Ascending aorta (tissue), 2 donors: Measurements from ENCODE around the gene OPALIN. TPM values are rescaled to one million over a fixed set of nuclear protein-coding genes. Genes with fewer than 3 reads are reported as not detected.

Experiments
- DNase-seq, 2 donors: peaks; one replicate each; pipeline ENCODE4 v3.0.0-alpha.2; 2019; ENCODE audit warnings: low spot score in 2 of 2
- H3K27ac ChIP-seq, 2 donors: fragments of 200-600 bp; sonication (generic); one replicate each; pipeline ENCODE4 v1.5.1; 2016 to 2017; ENCODE audit warnings: mild to moderate bottlenecking in 1 of 2
- H3K27me3 ChIP-seq: fragments of 200-600 bp; sonication (generic); one replicate; pipeline ENCODE4 v1.5.1; 2017
- H3K36me3 ChIP-seq, 2 donors: fragments of 200-600 bp; sonication (generic); one replicate each; pipeline ENCODE4 v1.5.1; 2016
- H3K4me1 ChIP-seq, 2 donors: fragments of 200-600 bp; sonication (generic); one replicate each; pipeline ENCODE4 v1.5.1; 2016 to 2017; ENCODE audit warnings: mild to moderate bottlenecking in 1 of 2
- H3K4me3 ChIP-seq, 2 donors: fragments of 200-600 bp; sonication (generic); one replicate each; pipeline ENCODE4 v1.5.1; 2016 to 2017; ENCODE audit warnings: mild to moderate bottlenecking in 1 of 2
- H3K9me3 ChIP-seq, 2 donors: fragments of 200-600 bp; sonication (generic); one replicate each; pipeline ENCODE4 v1.5.1; 2016
- intact Hi-C: fragments of 100-400 bp; cut with DNase I; formaldehyde crosslinking; loops from one replicate; pipeline ENCODE4 v1.15.1; 2023
- total RNA-seq: library from RNA; depleted of rRNA; stranded (reverse); fragments of >200 nt; gene quantifications from one replicate; pipeline ENCODE4 v1.1.0, GENCODE V29; 2016
- TF ChIP-seq, protein P1 (sequence below), 3 experiments: fragments of 200-600 bp in 2 of 3; fragments of 450-650 bp in 1 of 3; sonication (generic) in 2 of 3; IDR thresholded peaks; one replicate each; pipeline ENCODE4 v1.5.1; 2016 to 2019; ENCODE audit warnings: antibody characterized with exemption in 3 of 3, mild to moderate bottlenecking in 1 of 3, moderate library complexity in 1 of 3

OPALIN gene
- total RNA-seq, 1 donor from 2014 or later, result not detected

GRCh38 chr10:96357038-96357620 is 1.7 kb downstream of the OPALIN start:
- Histone ChIP-seq H3K27me3 (no peaks in the 10 kb centered on the region), H3K9me3 (no peaks in the 10 kb centered on the region), H3K36me3 (no peaks in the 10 kb centered on the region), H3K27ac (no peak overlapping the region), H3K4me3 (no peak overlapping the region), H3K4me1 (no peaks in the 10 kb centered on the region)
- DNase-seq, result no peak
- intact Hi-C loops, result no loop called here
- TF ChIP-seq, protein P1, sequence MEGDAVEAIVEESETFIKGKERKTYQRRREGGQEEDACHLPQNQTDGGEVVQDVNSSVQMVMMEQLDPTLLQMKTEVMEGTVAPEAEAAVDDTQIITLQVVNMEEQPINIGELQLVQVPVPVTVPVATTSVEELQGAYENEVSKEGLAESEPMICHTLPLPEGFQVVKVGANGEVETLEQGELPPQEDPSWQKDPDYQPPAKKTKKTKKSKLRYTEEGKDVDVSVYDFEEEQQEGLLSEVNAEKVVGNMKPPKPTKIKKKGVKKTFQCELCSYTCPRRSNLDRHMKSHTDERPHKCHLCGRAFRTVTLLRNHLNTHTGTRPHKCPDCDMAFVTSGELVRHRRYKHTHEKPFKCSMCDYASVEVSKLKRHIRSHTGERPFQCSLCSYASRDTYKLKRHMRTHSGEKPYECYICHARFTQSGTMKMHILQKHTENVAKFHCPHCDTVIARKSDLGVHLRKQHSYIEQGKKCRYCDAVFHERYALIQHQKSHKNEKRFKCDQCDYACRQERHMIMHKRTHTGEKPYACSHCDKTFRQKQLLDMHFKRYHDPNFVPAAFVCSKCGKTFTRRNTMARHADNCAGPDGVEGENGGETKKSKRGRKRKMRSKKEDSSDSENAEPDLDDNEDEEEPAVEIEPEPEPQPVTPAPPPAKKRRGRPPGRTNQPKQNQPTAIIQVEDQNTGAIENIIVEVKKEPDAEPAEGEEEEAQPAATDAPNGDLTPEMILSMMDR (IDR thresholded peaks at IDR 0.05), result no peak

DNA sequence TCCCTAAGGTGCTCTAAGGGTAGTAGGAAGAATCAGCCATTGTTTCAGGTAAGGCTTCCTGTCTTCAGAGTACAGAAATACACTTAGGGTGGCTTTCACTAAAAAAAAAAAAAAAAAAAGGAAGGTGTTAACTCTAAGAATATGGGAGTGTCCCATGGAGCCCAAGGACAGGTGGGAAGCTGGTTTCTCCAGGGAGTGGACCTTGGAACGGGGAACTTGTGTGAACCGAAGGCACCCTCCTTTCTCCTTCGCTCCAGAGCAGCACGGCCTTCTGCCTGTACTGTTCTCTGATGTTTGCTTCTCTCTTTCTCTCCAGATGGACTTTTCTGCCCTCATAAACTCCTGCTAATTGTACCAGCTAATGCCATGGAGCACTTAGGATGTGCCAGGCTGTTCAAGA is 6.2 kb downstream of the OPALIN start:
- Histone ChIP-seq H3K27ac (no peak overlapping the region), H3K4me1 (no peaks in the 10 kb centered on the region), H3K36me3 (no peaks in the 10 kb centered on the region), H3K9me3 (no peaks in the 10 kb centered on the region), H3K4me3 (no peak overlapping the region), H3K27me3 (no peaks in the 10 kb centered on the region)
- intact Hi-C loops, result no loop called here
- no peak for DNase-seq
- TF ChIP-seq, protein P1 (IDR thresholded peaks at IDR 0.05), result no peak

GRCh38 chr10:96352027-96352426 is 6.8 kb downstream of the OPALIN start:
- DNase-seq, result no peak
- no peak overlapping the region for H3K27ac ChIP-seq
- intact Hi-C loops, result no loop called here

DNA sequence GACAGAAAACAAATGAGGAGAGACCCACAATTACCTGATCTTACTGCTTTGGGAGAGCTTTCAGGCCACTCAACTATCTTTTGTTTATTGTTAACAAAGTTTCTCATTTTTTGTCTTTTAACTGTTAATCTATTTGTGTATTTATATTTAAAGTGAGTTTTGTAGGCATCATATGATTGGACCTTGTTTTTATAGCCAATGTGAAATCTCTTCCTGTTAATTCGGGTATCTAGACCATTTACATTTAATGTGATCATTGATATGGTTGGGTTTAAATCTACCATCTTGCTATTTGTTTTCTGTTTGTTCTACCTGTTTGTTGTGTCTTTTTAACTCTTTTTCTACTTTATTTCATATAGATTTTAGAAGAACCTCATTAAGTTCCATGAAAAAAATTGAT is 12.5 kb downstream of the OPALIN start:
- DNase-seq, result no peak
- no peak overlapping the region for H3K27ac ChIP-seq
- TF ChIP-seq, protein P1 (IDR thresholded peaks at IDR 0.05), result no peak
- H3K36me3 ChIP-seq, result no peaks in the 10 kb centered on the region
- no peaks in the 10 kb centered on the region for H3K27me3 ChIP-seq
- no peaks in the 10 kb centered on the region for H3K9me3 ChIP-seq
- intact Hi-C loops, result no loop called here
- no peaks in the 10 kb centered on the region for H3K4me1 ChIP-seq
- no peak overlapping the region for H3K4me3 ChIP-seq

More at GRCh38 chr10:96352027-96352426, 6.8 kb downstream of the OPALIN start:
- Histone ChIP-seq H3K27me3 (no peaks in the 10 kb centered on the region), H3K4me1 (no peaks in the 10 kb centered on the region), H3K4me3 (no peak overlapping the region), H3K9me3 (no peaks in the 10 kb centered on the region), H3K36me3 (no peaks in the 10 kb centered on the region)
- TF ChIP-seq, protein P1 (IDR thresholded peaks at IDR 0.05), result no peak

DNA sequence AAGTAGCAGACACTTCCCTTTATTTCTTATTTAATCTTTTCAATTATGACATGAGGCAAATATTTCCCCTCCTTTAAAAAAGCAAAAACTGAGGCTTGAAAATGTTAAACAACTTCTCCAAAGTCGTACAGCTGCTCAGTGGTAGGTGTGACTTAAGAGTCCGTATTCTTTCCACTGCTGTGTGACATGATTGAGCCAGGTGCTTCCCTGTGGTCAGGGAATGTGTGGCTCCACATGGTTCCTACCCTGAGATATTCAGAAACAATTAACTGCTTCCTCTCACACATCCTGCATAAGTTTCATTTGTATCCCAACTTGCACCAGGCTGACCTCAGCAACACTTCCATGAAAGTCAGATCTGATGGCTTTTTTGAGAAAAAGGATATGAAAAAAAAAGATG is 13.6 kb downstream of the OPALIN start:
- intact Hi-C loops, result no loop called here
- no peak overlapping the region for H3K4me3 ChIP-seq
- TF ChIP-seq, protein P1 (IDR thresholded peaks at IDR 0.05), result no peak
- no peaks in the 10 kb centered on the region for H3K36me3 ChIP-seq
- H3K4me1 ChIP-seq, result no peaks in the 10 kb centered on the region
- no peak for DNase-seq
- no peak overlapping the region for H3K27ac ChIP-seq
- no peaks in the 10 kb centered on the region for H3K27me3 ChIP-seq
- H3K9me3 ChIP-seq, result no peaks in the 10 kb centered on the region

DNA sequence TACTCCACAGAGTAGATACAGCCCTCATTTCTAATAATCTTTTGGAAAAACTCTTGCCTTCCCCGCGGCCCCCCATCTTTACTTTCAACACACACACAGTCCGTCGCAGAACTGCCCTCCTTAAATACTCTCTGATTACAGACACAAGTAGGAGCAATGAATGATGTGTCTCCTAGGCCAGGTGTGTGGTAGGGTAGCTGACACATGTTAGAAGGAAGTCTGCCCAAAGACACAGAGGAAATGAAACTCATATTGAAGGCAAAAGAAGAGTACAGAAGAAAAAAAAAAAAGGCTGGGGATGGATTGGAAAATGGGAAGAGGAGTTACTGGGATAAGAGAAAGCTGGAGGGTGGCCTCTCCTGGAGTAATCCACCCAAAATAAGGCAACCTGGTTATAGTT is 14.6 kb downstream of the OPALIN start:
- TF ChIP-seq, protein P1 (IDR thresholded peaks at IDR 0.05), result no peak
- H3K36me3 ChIP-seq, result no peaks in the 10 kb centered on the region
- no peaks in the 10 kb centered on the region for H3K9me3 ChIP-seq
- no peaks in the 10 kb centered on the region for H3K4me1 ChIP-seq
- H3K27ac ChIP-seq, result no peak overlapping the region
- intact Hi-C loops, result no loop called here
- no peak overlapping the region for H3K4me3 ChIP-seq
- no peak for DNase-seq
- no peaks in the 10 kb centered on the region for H3K27me3 ChIP-seq
